H1 (cell line): ENCODE measurements around the gene MAGEA6. TPM values are rescaled to one million over a fixed set of nuclear protein-coding genes. Genes with fewer than 3 reads are reported as not detected.

Experiments
- CTCF ChIA-PET: fragments of 300-600 bp; sonication (Branson Sonifier 250); formaldehyde crosslinking; loops from one replicate; lab custom pipeline; 2021; ENCODE audit not compliant: partially characterized antibody; lab: Charles Lee
- POLR2A ChIA-PET: fragments of 300-600 bp; sonication (Branson Sonifier 250); formaldehyde crosslinking; loops from one replicate; lab custom pipeline; 2021; ENCODE audit warnings: inconsistent platforms; ENCODE audit not compliant: partially characterized antibody; lab: Charles Lee
- DNase-seq, 2 experiments: peaks; one replicate each; pipeline versions ENCODE4 v3.0.0 to v3.0.0-alpha.2; 2010 to 2022; ENCODE audit warnings: low spot score in 2 of 2, low read depth in 1 of 2, mixed read lengths in 1 of 2
- FAIRE-seq: peaks from 2 replicates; lab custom pipeline; 2011; peaks lifted over from hg19 to GRCh38; lab: Jason Lieb, UNC
- H2AFZ ChIP-seq: 2 replicates; pipeline ENCODE4 v1.8.1; 2012; ENCODE audit warnings: low read length, inconsistent platforms
- H2AK5ac ChIP-seq: 2 replicates; pipeline ENCODE4 v1.6.1; 2013; ENCODE audit warnings: low read depth, low read length
- H2BK120ac ChIP-seq: replicated peaks from 2 replicates; pipeline ENCODE3; 2013; ENCODE audit warnings: low read depth, low read length, inconsistent platforms
- H2BK12ac ChIP-seq: 2 replicates; pipeline ENCODE4 v1.6.1; 2013; ENCODE audit warnings: low read depth, low read length
- H2BK15ac ChIP-seq: 2 replicates; pipeline ENCODE4 v1.6.1; 2013; ENCODE audit warnings: low read length
- H2BK20ac ChIP-seq: 2 replicates; pipeline ENCODE4 v1.6.1; 2013; ENCODE audit warnings: low read length
- H2BK5ac ChIP-seq: 2 replicates; pipeline ENCODE4 v1.6.1; 2013; ENCODE audit warnings: low read depth, low read length
- H3K14ac ChIP-seq: 2 replicates; pipeline ENCODE4 v1.6.1; 2013; ENCODE audit warnings: inconsistent platforms; ENCODE audit not compliant: insufficient read length
- H3K18ac ChIP-seq: 2 replicates; pipeline ENCODE4 v1.6.1; 2013; ENCODE audit warnings: low read length; ENCODE audit errors: extremely low read depth
- H3K23ac ChIP-seq: 2 replicates; pipeline ENCODE4 v1.6.1; 2013; ENCODE audit warnings: inconsistent platforms; ENCODE audit not compliant: insufficient read length
- H3K23me2 ChIP-seq: 2 replicates; pipeline ENCODE4 v1.6.1; 2013; ENCODE audit warnings: low read depth, low read length
- H3K27ac ChIP-seq: 2 replicates; pipeline ENCODE4 v1.6.1; 2011; ENCODE audit warnings: low read depth, low read length, inconsistent platforms
- H3K27me3 ChIP-seq, 4 experiments: replicated peaks in 1 of 4; 1 replicate in 1 of 4; 2 replicates in 3 of 4; pipeline versions ENCODE4 v1.6.1 to v1.8.1; 2011 to 2013; ENCODE audit warnings: low read length in 3 of 4, mild to moderate bottlenecking in 3 of 4, inconsistent platforms in 2 of 4, mixed read lengths in 2 of 4, moderate library complexity in 1 of 4; ENCODE audit not compliant: control insufficient read depth in 3 of 4, insufficient read depth in 3 of 4; ENCODE audit errors: extremely low read depth in 1 of 4
- H3K36me3 ChIP-seq, 4 experiments: 2 replicates each; pipeline versions ENCODE4 v1.6.1 to v1.8.1; 2011 to 2013; ENCODE audit warnings: mild to moderate bottlenecking in 4 of 4, low read length in 3 of 4, moderate library complexity in 2 of 4, control low read depth in 1 of 4, inconsistent platforms in 1 of 4; ENCODE audit not compliant: insufficient read depth in 4 of 4, control insufficient read depth in 2 of 4
- H3K4ac ChIP-seq: replicated peaks from 2 replicates; pipeline ENCODE3; 2013; ENCODE audit warnings: low read length, low read depth, mixed read lengths, inconsistent platforms; ENCODE audit not compliant: insufficient read length
- H3K4me1 ChIP-seq, 4 experiments: replicated peaks in 1 of 4; 1 replicate in 1 of 4; 2 replicates in 3 of 4; pipeline versions ENCODE4 v1.6.1 to v1.8.1; 2011 to 2013; ENCODE audit warnings: low read length in 3 of 4, inconsistent platforms in 2 of 4, mixed read lengths in 1 of 4; ENCODE audit not compliant: insufficient read depth in 4 of 4, control insufficient read depth in 3 of 4
- H3K4me2 ChIP-seq, 2 experiments: 2 replicates each; pipeline versions ENCODE4 v1.6.1 to v1.8.1; 2011 to 2013; ENCODE audit warnings: low read depth in 2 of 2, low read length in 2 of 2, control low read depth in 1 of 2, inconsistent platforms in 1 of 2, mild to moderate bottlenecking in 1 of 2; ENCODE audit not compliant: insufficient read depth in 1 of 2
- H3K4me3 ChIP-seq, 4 experiments: fragments of 200-600, 300-600 bp in 1 of 4; sonication (generic), shearing (Covaris generic), sonication (Bioruptor Twin) in 1 of 4; 2 replicates each; pipeline versions ENCODE4 v1.5.1 to v1.8.1; 2011 to 2016; ENCODE audit warnings: low read length in 4 of 4, low read depth in 3 of 4, control low read depth in 2 of 4, inconsistent platforms in 2 of 4, mild to moderate bottlenecking in 2 of 4, mixed read lengths in 1 of 4, moderate library complexity in 1 of 4; ENCODE audit not compliant: insufficient read depth in 2 of 4; ENCODE audit errors: extremely low read depth in 1 of 4
- H3K56ac ChIP-seq: replicated peaks from 2 replicates; pipeline ENCODE3; 2013; ENCODE audit warnings: low read depth, mild to moderate bottlenecking, mixed read lengths, low read length, inconsistent platforms; ENCODE audit not compliant: insufficient read length
- H3K79me1 ChIP-seq: 2 replicates; pipeline ENCODE4 v1.6.1; 2013; ENCODE audit warnings: low read depth, low read length, control low read depth
- H3K79me2 ChIP-seq, 2 experiments: 2 replicates each; pipeline versions ENCODE4 v1.6.1 to v1.8.1; 2012 to 2013; ENCODE audit warnings: low read length in 2 of 2, mild to moderate bottlenecking in 2 of 2, inconsistent platforms in 1 of 2; ENCODE audit not compliant: insufficient read depth in 2 of 2, control insufficient read depth in 1 of 2
- H3K9ac ChIP-seq, 4 experiments: replicated peaks in 1 of 4; 1 replicate in 1 of 4; 2 replicates in 3 of 4; pipeline versions ENCODE4 v1.6.1 to v1.8.1; 2011 to 2013; ENCODE audit warnings: low read depth in 3 of 4, low read length in 3 of 4, control low read depth in 2 of 4, mild to moderate bottlenecking in 2 of 4, moderate library complexity in 2 of 4, inconsistent platforms in 1 of 4; ENCODE audit errors: extremely low read depth in 1 of 4
- H3K9me3 ChIP-seq, 2 experiments: 2 replicates each; pipeline versions ENCODE4 v1.6.1 to v1.8.1; 2012 to 2013; ENCODE audit warnings: mild to moderate bottlenecking in 2 of 2, moderate library complexity in 2 of 2, control low read depth in 1 of 2, inconsistent platforms in 1 of 2, low read depth in 1 of 2, low read length in 1 of 2, mixed read lengths in 1 of 2; ENCODE audit not compliant: insufficient read depth in 2 of 2
- H4K20me1 ChIP-seq, 2 experiments: replicated peaks in 1 of 2; 2 replicates each; pipeline versions ENCODE3 to v1.8.1; 2011 to 2013; ENCODE audit warnings: inconsistent platforms in 2 of 2, low read length in 2 of 2, mild to moderate bottlenecking in 1 of 2; ENCODE audit not compliant: insufficient read depth in 2 of 2, control insufficient read depth in 1 of 2
- H4K5ac ChIP-seq: 2 replicates; pipeline ENCODE4 v1.6.1; 2013; ENCODE audit warnings: low read length, low read depth, mixed read lengths, inconsistent platforms; ENCODE audit not compliant: insufficient read length
- H4K8ac ChIP-seq: 2 replicates; pipeline ENCODE4 v1.8.0; 2013; ENCODE audit warnings: mild to moderate bottlenecking, moderate library complexity, low read length, inconsistent platforms; ENCODE audit not compliant: insufficient read depth; ENCODE audit errors: extremely low read depth
- H4K91ac ChIP-seq: replicated peaks from 2 replicates; pipeline ENCODE3; 2013; ENCODE audit warnings: low read length, mixed read lengths, inconsistent platforms; ENCODE audit not compliant: insufficient read length
- BRCA1 ChIP-seq: IDR thresholded peaks from 2 replicates; pipeline ENCODE4 v1.6.1; 2012; ENCODE audit warnings: low read depth, low read length, improper control_type of control experiment
- CBX5 ChIP-seq: fragments of 300-800, 300-1000 bp; sonication (generic); IDR thresholded peaks from 2 replicates; pipeline ENCODE4 v1.7.1; 2016; ENCODE audit warnings: antibody characterized with exemption, low read length, low read depth
- CHD1 ChIP-seq: IDR thresholded peaks from 2 replicates; pipeline ENCODE4 v1.6.1; 2012; ENCODE audit warnings: low read depth, low read length, improper control_type of control experiment
- HDAC2 ChIP-seq, 2 experiments: fragments of 300-600 bp in 1 of 2; sonication (generic) in 1 of 2; IDR thresholded peaks; 2 replicates each; pipeline ENCODE4 v1.6.1; 2011 to 2012; ENCODE audit warnings: low read depth in 2 of 2, low read length in 2 of 2, mild to moderate bottlenecking in 2 of 2, moderate library complexity in 2 of 2, borderline replicate concordance in 1 of 2, inconsistent platforms in 1 of 2
- JUN ChIP-seq: IDR thresholded peaks from 2 replicates; pipeline ENCODE4 v1.6.1; 2011; ENCODE audit warnings: low read depth, mild to moderate bottlenecking, improper control_type of control experiment, low read length
- NANOG ChIP-seq: IDR thresholded peaks from 2 replicates; pipeline ENCODE4 v1.6.1; 2011; ENCODE audit warnings: low read length, low read depth, mild to moderate bottlenecking, inconsistent platforms; ENCODE audit not compliant: insufficient read depth, poor library complexity, severe bottlenecking
- SIX5 ChIP-seq: IDR thresholded peaks from 2 replicates; pipeline ENCODE4 v1.6.1; 2011; ENCODE audit warnings: mild to moderate bottlenecking, low read depth, low read length
- TEAD4 ChIP-seq: IDR thresholded peaks from 2 replicates; pipeline ENCODE4 v1.6.1; 2012; ENCODE audit warnings: low read depth, low read length, inconsistent platforms, mixed read lengths
- YY1 ChIP-seq: IDR thresholded peaks from 2 replicates; pipeline ENCODE4 v1.6.1; 2011; ENCODE audit warnings: low read depth, mild to moderate bottlenecking, low read length
- WGBS, 2 experiments: shearing (Covaris generic) in 1 of 2; methylation state at CpG; one replicate each; pipeline versions ENCODE4 v1.1.6 to v1.1.7; 2013 to 2015; ENCODE audit warnings: low lambda C conversion rate in 2 of 2, mixed read lengths in 2 of 2, inconsistent platforms in 1 of 2, low coverage in 1 of 2, missing lambda C conversion rate in 1 of 2; ENCODE audit not compliant: insufficient replicate concordance in 2 of 2, insufficient coverage in 1 of 2, insufficient read length in 1 of 2; ENCODE audit errors: extremely low coverage in 1 of 2, missing lambda C conversion rate in 1 of 2; 5-methylcytosine and 5-hydroxymethylcytosine counted together
- polyA plus RNA-seq, 7 experiments: library from polyadenylated mRNA; depleted of rRNA in 3 of 7; stranded (reverse) in 5 of 7; unstranded in 2 of 7; fragments of >200 nt in 5 of 7; fragments of 200-250 nt in 2 of 7; gene quantifications; 1 replicate in 5 of 7; 2 replicates in 1 of 7; 4 replicates in 1 of 7; pipeline versions ENCODE4 v1.2.1 to v1.2.3, GENCODE V29; 2011 to 2013; ENCODE audit warnings: missing spikeins in 2 of 7, mixed read lengths in 2 of 7
- total RNA-seq: library from RNA; stranded (reverse); fragmentation: NEBNext Ultra II Directional; extraction: Animal tissue kit (Norgen Biotek cat#: 25700); gene quantifications from 2 replicates; pipeline ENCODE4 v1.2.1, GENCODE V29; 2021
- TF ChIP-seq, protein P1 (sequence below): IDR thresholded peaks from 2 replicates; pipeline ENCODE4 v1.6.1; 2011; ENCODE audit warnings: low read length, improper control_type of control experiment
- TF ChIP-seq, protein P2 (sequence below): IDR thresholded peaks from 2 replicates; pipeline ENCODE4 v1.6.1; 2012; ENCODE audit warnings: inconsistent platforms

MAGEA6 gene
- total and polyA plus RNA-seq, 2 of the 8 experiments (the other 6 are each of a cell fraction or from before 2014, with no cell fraction given): 0.08 TPM; not detected in 1

- TF ChIP-seq, protein P1, sequence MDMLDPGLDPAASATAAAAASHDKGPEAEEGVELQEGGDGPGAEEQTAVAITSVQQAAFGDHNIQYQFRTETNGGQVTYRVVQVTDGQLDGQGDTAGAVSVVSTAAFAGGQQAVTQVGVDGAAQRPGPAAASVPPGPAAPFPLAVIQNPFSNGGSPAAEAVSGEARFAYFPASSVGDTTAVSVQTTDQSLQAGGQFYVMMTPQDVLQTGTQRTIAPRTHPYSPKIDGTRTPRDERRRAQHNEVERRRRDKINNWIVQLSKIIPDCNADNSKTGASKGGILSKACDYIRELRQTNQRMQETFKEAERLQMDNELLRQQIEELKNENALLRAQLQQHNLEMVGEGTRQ: no peak
- TF ChIP-seq SIX5 (no peak), CBX5 (no peak), BRCA1 (no peak), NANOG (no peak), JUN (no peak), HDAC2 (IDR thresholded peaks at IDR 0.05; ENCODE audit: borderline replicate concordance in 1 of 2, low read depth in 2 of 2, low read length in 2 of 2) (no peak), YY1 (no peak), CHD1 (no peak), TEAD4 (no peak)
- TF ChIP-seq, protein P2, sequence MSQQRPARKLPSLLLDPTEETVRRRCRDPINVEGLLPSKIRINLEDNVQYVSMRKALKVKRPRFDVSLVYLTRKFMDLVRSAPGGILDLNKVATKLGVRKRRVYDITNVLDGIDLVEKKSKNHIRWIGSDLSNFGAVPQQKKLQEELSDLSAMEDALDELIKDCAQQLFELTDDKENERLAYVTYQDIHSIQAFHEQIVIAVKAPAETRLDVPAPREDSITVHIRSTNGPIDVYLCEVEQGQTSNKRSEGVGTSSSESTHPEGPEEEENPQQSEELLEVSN: no peak
- TF ChIP-seq, all 59 proteins: peak for 0
- FAIRE-seq: no peak
- no peak overlapping the region for H3K4ac ChIP-seq
- no peak overlapping the region for H2BK120ac ChIP-seq
- no peak overlapping the region for H3K4me2 ChIP-seq
- CTCF ChIA-PET: interaction anchor here (1.1 to 4.7 kb wide), 6 partner anchors 20 to 178 kb away, joined by 3 to 39 read pairs (median 5); no protein-coding TSS in a partner anchor
- no peak overlapping the region for H3K56ac ChIP-seq
- H3K27ac ChIP-seq: no peak overlapping the region
- H3K4me1 ChIP-seq: no peaks in the 10 kb centered on the region
- no peak overlapping the region for H2AFZ ChIP-seq
- no peak overlapping the region for H3K23ac ChIP-seq
- no peaks in the 10 kb centered on the region for H3K79me1 ChIP-seq
- H2AK5ac ChIP-seq: no peak overlapping the region
- no peak overlapping the region for H3K14ac ChIP-seq
- no peak overlapping the region for H3K9ac ChIP-seq
- H3K27me3 ChIP-seq: no peaks in the 10 kb centered on the region; a peak in 1 of 7 replicates
- H2BK15ac ChIP-seq: no peak overlapping the region
- H3K79me2 ChIP-seq: no peaks in the 10 kb centered on the region
- no peak overlapping the region for H2BK12ac ChIP-seq
- H4K8ac ChIP-seq: no peak overlapping the region
- DNase-seq: no peak
- no peak overlapping the region for H3K18ac ChIP-seq
- no peak overlapping the region for H3K4me3 ChIP-seq
- no peaks in the 10 kb centered on the region for H3K36me3 ChIP-seq
- H4K91ac ChIP-seq: no peak overlapping the region
- H4K5ac ChIP-seq: no peak overlapping the region
- H3K9me3 ChIP-seq: no peaks in the 10 kb centered on the region
- H2BK5ac ChIP-seq: no peak overlapping the region
- H2BK20ac ChIP-seq: no peak overlapping the region
- H4K20me1 ChIP-seq: no peaks in the 10 kb centered on the region
- POLR2A ChIA-PET: interaction anchor here (0.9 kb wide), 1 partner anchor 179 kb away, joined by 3 read pairs; no protein-coding TSS in a partner anchor
- 69% methylated on average over 2 of the region's 2 CpGs; no CpG with 5 or more reads in 1 of the 2 experiments for WGBS, 2 experiments
- no peaks in the 10 kb centered on the region for H3K23me2 ChIP-seq
Observed at GRCh38 chrX:152819266-152819665, 49.8 kb upstream of the MAGEA6 start.
